ENCODE measurements around the gene SCUBE1. TPM values are rescaled to one million over a fixed set of nuclear protein-coding genes. Genes with fewer than 3 reads are reported as not detected.

Gene SCUBE1
- total RNA-seq, 1 donor from 2014 or later, result 42.8 TPM

- Mint-ChIP-seq H3K36me3 (no peaks in the 10 kb centered on the region), H3K9me3 (no peaks in the 10 kb centered on the region), H3K27ac (no peak overlapping the region), H3K27me3 (peaks cover 4% of the 10 kb centered on the region), H3K4me3 (no peak overlapping the region), H3K4me1 (ENCODE audit: unreplicated experiment) (peaks cover 4% of the 10 kb centered on the region)
- TF ChIP-seq CTCF (conservative IDR thresholded peaks at IDR 0.05), result no peak
- no peak for DNase-seq (ENCODE audit: extremely low spot score, unreplicated experiment)
These were observed 182.6 kb downstream of the SCUBE1 start for GRCh38 chr22:43160497-43161126.

- DNase-seq (ENCODE audit: extremely low spot score, unreplicated experiment), result no peak
- Mint-ChIP-seq H3K9me3 (no peaks in the 10 kb centered on the region), H3K27ac (no peak overlapping the region)
These were observed 183.5 kb downstream of the SCUBE1 start for GRCh38 chr22:43159484-43160178.

GRCh38 chr22:43158778-43159483 lies 184.2 kb downstream of the SCUBE1 start:
- peaks cover 4% of the 10 kb centered on the region for H3K4me1 Mint-ChIP-seq (ENCODE audit: unreplicated experiment)
- no peak overlapping the region for H3K27ac Mint-ChIP-seq
- H3K9me3 Mint-ChIP-seq, result no peaks in the 10 kb centered on the region
- H3K27me3 Mint-ChIP-seq, result no peaks in the 10 kb centered on the region
- no peak for DNase-seq (ENCODE audit: extremely low spot score, unreplicated experiment)
- no peak overlapping the region for H3K4me3 Mint-ChIP-seq
- TF ChIP-seq CTCF (conservative IDR thresholded peaks at IDR 0.05), result no peak
- no peaks in the 10 kb centered on the region for H3K36me3 Mint-ChIP-seq

More at GRCh38 chr22:43159484-43160178, 183.5 kb downstream of the SCUBE1 start:
- Mint-ChIP-seq H3K27me3 (peaks cover 4% of the 10 kb centered on the region), H3K4me3 (no peak overlapping the region), H3K36me3 (no peaks in the 10 kb centered on the region), H3K4me1 (ENCODE audit: unreplicated experiment) (peaks cover 4% of the 10 kb centered on the region)
- peak; percentile 56 for TF ChIP-seq CTCF (conservative IDR thresholded peaks at IDR 0.05)

- TF ChIP-seq CTCF (conservative IDR thresholded peaks at IDR 0.05), result no peak
- Mint-ChIP-seq H3K27me3 (no peaks in the 10 kb centered on the region), H3K36me3 (no peaks in the 10 kb centered on the region), H3K4me1 (ENCODE audit: unreplicated experiment) (peaks cover 5% of the 10 kb centered on the region), H3K9me3 (no peaks in the 10 kb centered on the region), H3K4me3 (no peak overlapping the region), H3K27ac (no peak overlapping the region)
- DNase-seq (ENCODE audit: extremely low spot score, unreplicated experiment), result no peak
These were observed 185.2 kb downstream of the SCUBE1 start for GRCh38 chr22:43157874-43158546.

GRCh38 chr22:43156413-43156812 lies 186.8 kb downstream of the SCUBE1 start:
- H3K9me3 Mint-ChIP-seq, result no peaks in the 10 kb centered on the region
- no peaks in the 10 kb centered on the region for H3K27me3 Mint-ChIP-seq
- peaks cover 7% of the 10 kb centered on the region for H3K4me1 Mint-ChIP-seq (ENCODE audit: unreplicated experiment)
- H3K4me3 Mint-ChIP-seq, result no peak overlapping the region
- TF ChIP-seq CTCF (conservative IDR thresholded peaks at IDR 0.05), result no peak
- no peak overlapping the region for H3K27ac Mint-ChIP-seq
- no peak for DNase-seq (ENCODE audit: extremely low spot score, unreplicated experiment)
- H3K36me3 Mint-ChIP-seq, result no peaks in the 10 kb centered on the region
